GM21447 (cell line): ENCODE measurements around the gene MIB2.

Experiments
- ATAC-seq: cut with Tn5 transposase; IDR thresholded peaks from one replicate; pipeline ENCODE4 v1.9.1; 2021; ENCODE audit not compliant: unreplicated experiment

Gene MIB2

GRCh38 chr1:1677718-1678580, 62.6 kb downstream of the MIB2 start:
- peak; percentile 80 for ATAC-seq

DNA sequence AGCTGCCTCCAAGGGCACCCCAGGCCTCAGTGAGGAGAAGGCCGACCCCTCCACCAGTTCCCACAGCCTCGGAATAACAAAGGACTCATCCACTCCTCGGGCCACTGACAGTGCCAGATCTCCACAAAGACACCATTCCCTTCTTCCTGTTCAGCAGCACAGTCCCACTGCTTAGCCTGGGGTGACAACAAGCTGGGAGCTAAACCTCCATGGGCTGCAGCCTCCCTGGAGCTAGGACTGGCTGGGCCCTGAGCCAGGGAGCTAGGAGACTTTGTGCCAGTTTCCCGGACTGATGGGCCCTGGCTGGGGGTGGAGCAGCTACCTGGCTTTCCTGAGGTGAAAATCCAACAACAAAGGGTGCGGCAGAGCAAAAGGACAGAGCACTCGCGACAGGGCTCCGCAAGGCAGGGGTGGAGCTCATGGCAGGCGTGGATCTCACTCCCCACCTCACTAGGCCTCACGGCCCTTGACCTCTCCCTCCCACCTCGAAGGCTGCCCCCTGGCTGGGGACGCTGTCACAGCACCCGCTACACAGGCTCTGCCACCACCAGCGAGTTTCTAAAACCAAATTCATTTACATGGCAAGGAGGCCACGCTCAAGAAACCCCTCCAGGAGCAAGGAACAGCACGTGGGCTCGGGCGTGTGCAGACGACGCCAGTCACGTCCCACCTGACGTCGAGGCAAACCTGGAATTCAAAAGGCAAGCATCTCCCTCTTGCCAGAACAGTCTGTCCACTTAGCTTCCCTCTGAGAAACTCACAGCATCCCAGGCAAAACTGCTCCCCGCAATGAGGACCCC, 63.5 kb downstream of the MIB2 start:
- ATAC-seq, result peak; percentile 2
